Type B pancreatic cell (in vitro differentiated cells): ENCODE measurements around the gene EDC3. TPM values are rescaled to one million over a fixed set of nuclear protein-coding genes. Genes with fewer than 3 reads are reported as not detected.

Experiments used
- DNase-seq: peaks from one replicate; pipeline ENCODE4 v3.0.0; 2021; ENCODE audit warnings: mixed read lengths; ENCODE audit not compliant: unreplicated experiment; ENCODE audit errors: extremely low spot score
- H3K27ac Mint-ChIP-seq: 2 replicates; pipeline ENCODE4 v1.8.0; 2021; ENCODE audit warnings: mild to moderate bottlenecking, mixed read lengths
- H3K27me3 Mint-ChIP-seq: 2 replicates; pipeline ENCODE4 v1.8.0; 2021; ENCODE audit warnings: mixed read lengths
- H3K36me3 Mint-ChIP-seq: 2 replicates; pipeline ENCODE4 v1.8.0; 2021; ENCODE audit warnings: mixed read lengths
- H3K4me1 Mint-ChIP-seq: one replicate; pipeline ENCODE4 v1.8.0; 2021; ENCODE audit warnings: mixed read lengths; ENCODE audit not compliant: unreplicated experiment
- H3K4me3 Mint-ChIP-seq: 2 replicates; pipeline ENCODE4 v1.8.0; 2021; ENCODE audit warnings: mild to moderate bottlenecking, mixed read lengths
- H3K9me3 Mint-ChIP-seq: 2 replicates; pipeline ENCODE4 v1.8.0; 2021; ENCODE audit warnings: mixed read lengths
- CTCF ChIP-seq: fragments of 200-600 bp; sonication (generic); conservative IDR thresholded peaks from 2 replicates; pipeline ENCODE4 v1.5.0; 2021; ENCODE audit warnings: antibody characterized with exemption, mild to moderate bottlenecking
- total RNA-seq: library from RNA; stranded (reverse); gene quantifications from 2 replicates; pipeline ENCODE4 v1.2.1, GENCODE V29; 2021; ENCODE audit warnings: low replicate concordance

EDC3 gene
- total RNA-seq, 1 donor from 2014 or later: 72.3 TPM

GRCh38 chr15:74656935-74657535 lies 38.8 kb downstream of the EDC3 start:
- Mint-ChIP-seq H3K27ac (peak overlapping the region; percentile 56), H3K4me3 (no peak overlapping the region), H3K27me3 (no peaks in the 10 kb centered on the region)

GRCh38 chr15:74655424-74655823 lies 40.4 kb downstream of the EDC3 start:
- peaks cover 33% of the 10 kb centered on the region for H3K4me1 Mint-ChIP-seq
- DNase-seq: no peak
- peak overlapping the region; percentile 59 for H3K27ac Mint-ChIP-seq
- no peak overlapping the region for H3K4me3 Mint-ChIP-seq
- no peak for TF ChIP-seq CTCF
- H3K36me3 Mint-ChIP-seq: peaks cover 15% of the 10 kb centered on the region
- no peaks in the 10 kb centered on the region for H3K9me3 Mint-ChIP-seq
- no peaks in the 10 kb centered on the region for H3K27me3 Mint-ChIP-seq

More at GRCh38 chr15:74656935-74657535, 38.8 kb downstream of the EDC3 start:
- TF ChIP-seq CTCF: no peak
- no peak for DNase-seq
- Mint-ChIP-seq H3K36me3 (peaks cover 13% of the 10 kb centered on the region), H3K9me3 (no peaks in the 10 kb centered on the region), H3K4me1 (peaks cover 24% of the 10 kb centered on the region)

- peaks cover 36% of the 10 kb centered on the region for H3K4me1 Mint-ChIP-seq
- H3K9me3 Mint-ChIP-seq: no peaks in the 10 kb centered on the region
- no peak for TF ChIP-seq CTCF
- H3K36me3 Mint-ChIP-seq: peaks cover 25% of the 10 kb centered on the region
- H3K27ac Mint-ChIP-seq: peak overlapping the region; percentile 98
- no peaks in the 10 kb centered on the region for H3K27me3 Mint-ChIP-seq
- DNase-seq: no peak
- peak overlapping the region; percentile 65 for H3K4me3 Mint-ChIP-seq
These were observed 42.3 kb downstream of the EDC3 start for GRCh38 chr15:74653426-74654102.

- Mint-ChIP-seq H3K36me3 (peaks cover 31% of the 10 kb centered on the region), H3K27me3 (no peaks in the 10 kb centered on the region), H3K4me3 (no peak overlapping the region), H3K9me3 (no peaks in the 10 kb centered on the region), H3K27ac (peak overlapping the region; percentile 59), H3K4me1 (peaks cover 32% of the 10 kb centered on the region)
- TF ChIP-seq CTCF: no peak
- no peak for DNase-seq
These were observed 44.5 kb downstream of the EDC3 start for GRCh38 chr15:74651242-74651741.

GRCh38 chr15:74648051-74648842 lies 47.6 kb downstream of the EDC3 start:
- no peak for DNase-seq
- peak overlapping the region; percentile 71 for H3K4me3 Mint-ChIP-seq
- H3K36me3 Mint-ChIP-seq: peaks cover 34% of the 10 kb centered on the region
- peaks cover 33% of the 10 kb centered on the region for H3K4me1 Mint-ChIP-seq
- no peaks in the 10 kb centered on the region for H3K27me3 Mint-ChIP-seq
- no peaks in the 10 kb centered on the region for H3K9me3 Mint-ChIP-seq
- peak overlapping the region; percentile 91 for H3K27ac Mint-ChIP-seq
- TF ChIP-seq CTCF: no peak
